K562 (cell line): ENCODE data around the gene PPT1. TPM values are rescaled to one million over a fixed set of nuclear protein-coding genes. Genes with fewer than 3 reads are reported as not detected.

Experiments used
- FOXP4 ChIP-seq: sonication (generic); formaldehyde crosslinking; IDR thresholded peaks from 2 replicates; pipeline ENCODE4 v1.8.0; 2022; ENCODE audit warnings: mild to moderate bottlenecking, missing genetic modification reagents, borderline replicate concordance
- HMBOX1 ChIP-seq: sonication (generic); IDR thresholded peaks from 2 replicates; pipeline ENCODE4 v1.6.1; 2016
- HMGN3 ChIP-seq: IDR thresholded peaks from 2 replicates; pipeline ENCODE4 v1.6.1; 2011; ENCODE audit warnings: borderline replicate concordance, low read depth, mild to moderate bottlenecking, mixed read lengths, low read length; ENCODE audit not compliant: insufficient read length; ENCODE audit errors: extremely low read depth
- JUND ChIP-seq, 2 experiments: IDR thresholded peaks; 2 replicates in 1 of 2; 3 replicates in 1 of 2; pipeline ENCODE4 v1.6.1; 2011; ENCODE audit warnings: borderline replicate concordance in 2 of 2, low read depth in 2 of 2, low read length in 2 of 2, improper control_type of control experiment in 1 of 2, missing biosample characterization in 1 of 2, missing genetic modification characterization in 1 of 2, missing genetic modification reagents in 1 of 2
- MECOM ChIP-seq: fragments of 250-450 bp; sonication (Bioruptor Pico); IDR thresholded peaks from 2 replicates; pipeline ENCODE4 v1.8.0; 2022; ENCODE audit warnings: inconsistent platforms
- NR2F6 ChIP-seq: fragments of 450-650 bp; formaldehyde crosslinking; IDR thresholded peaks from 2 replicates; pipeline ENCODE4 v1.4.0; 2020; ENCODE audit warnings: mild to moderate bottlenecking
- NRF1 ChIP-seq, 2 experiments: fragments of 450-650 bp; IDR thresholded peaks in 1 of 2; conservative IDR thresholded peaks in 1 of 2; 2 replicates each; pipeline ENCODE4 v1.6.1; 2014; ENCODE audit warnings: mild to moderate bottlenecking in 2 of 2
- PRDM10 ChIP-seq: fragments of 450-650 bp; IDR thresholded peaks from 2 replicates; pipeline ENCODE4 v1.6.1; 2018; ENCODE audit not compliant: partially characterized antibody
- ZBTB12 ChIP-seq: fragments of 250-450 bp; sonication (Bioruptor Pico); IDR thresholded peaks from 2 replicates; pipeline ENCODE4 v1.4.0; 2020
- ZNF77 ChIP-seq: fragments of 250-450 bp; sonication (Bioruptor Pico); IDR thresholded peaks from 2 replicates; pipeline ENCODE4 v1.5.0; 2020
- ZSCAN29 ChIP-seq: fragments of 450-650 bp; IDR thresholded peaks from 2 replicates; pipeline ENCODE4 v1.6.1; 2017
- polyA plus RNA-seq, 8 experiments: library from polyadenylated mRNA; depleted of rRNA in 4 of 8; stranded (reverse) in 5 of 8; unstranded in 3 of 8; fragments of >200 nt; fragmentation: Nextera tagmentation in 2 of 8; fragmentation: Illumina TruSeq in 1 of 8; extraction: Ambion mirVana in 2 of 8; extraction: Trizol in 1 of 8; gene quantifications; 2 replicates each; pipeline versions ENCODE4 v1.2.1 to v1.2.3, GENCODE V29; 2011 to 2014; ENCODE audit warnings: inconsistent platforms in 1 of 8, missing spikeins in 1 of 8
- total RNA-seq, 7 experiments: library from RNA; depleted of rRNA in 6 of 7; stranded (reverse); fragments of >200 nt in 6 of 7; fragmentation: Illumina TruSeq in 2 of 7; extraction: Trizol in 2 of 7; gene quantifications; 2 replicates each; pipeline versions ENCODE4 v1.2.1 to v1.2.3, GENCODE V29; 2011 to 2021; ENCODE audit warnings: low replicate concordance in 1 of 7

Gene PPT1
- total and polyA plus RNA-seq, 9 of the 15 experiments (the other 6 are each of a cell fraction or from before 2014, with no cell fraction given): 72.2 to 285 (median 143) TPM

GRCh38 chr1:40039245-40039756 lies 57.8 kb downstream of the PPT1 start (continued):
- TF ChIP-seq PRDM10: peak; percentile 18
- peak; percentile 21; the same call in 1 of the 2 replicates for TF ChIP-seq HMBOX1
- TF ChIP-seq NR2F6 (CRISPR knock-in tag): no peak
- no peak for TF ChIP-seq NRF1 (conservative IDR thresholded peaks at IDR 0.05 in 1 of 2, IDR thresholded peaks at IDR 0.05 in 1 of 2)
- TF ChIP-seq FOXP4 (CRISPR knock-in tag): no peak
- TF ChIP-seq HMGN3: no peak
- no peak for TF ChIP-seq ZSCAN29
- no peak for TF ChIP-seq ZNF77 (CRISPR knock-in tag)
- 0 out of 2 replicates have a peak, but pooled peaks have one; percentile 8 for TF ChIP-seq ZBTB12 (CRISPR knock-in tag)
- no peak; the same call in 1 of the 2 replicates for TF ChIP-seq JUND (IDR thresholded peaks at IDR 0.05; ENCODE audit: borderline replicate concordance, low read depth, low read length)
- TF ChIP-seq JUND (tag; IDR thresholded peaks at IDR 0.05; ENCODE audit: borderline replicate concordance, low read depth, low read length): 0 out of 3 replicates have a peak, but pooled peaks have one; percentile 5
- TF ChIP-seq MECOM (CRISPR knock-in tag): 0 out of 2 replicates have a peak, but pooled peaks have one; percentile 48
